Karpas-422 (cell line): ENCODE measurements around the gene NUDCD3. TPM values are rescaled to one million over a fixed set of nuclear protein-coding genes. Genes with fewer than 3 reads are reported as not detected.

Source experiments
- DNase-seq: peaks from one replicate; pipeline ENCODE4 v3.0.0-alpha.2; 2015
- H2AFZ ChIP-seq: fragments of 200-600 bp; sonication (generic); 2 replicates; pipeline ENCODE4 v1.6.1; 2014; ENCODE audit warnings: antibody characterized with exemption, low read length, mixed read lengths
- H3K27ac ChIP-seq: fragments of 200-600 bp; sonication (generic); 2 replicates; pipeline ENCODE4 v1.5.1; 2014; ENCODE audit warnings: mild to moderate bottlenecking, low read length, moderate library complexity
- H3K27me3 ChIP-seq: fragments of 200-600 bp; sonication (generic); 2 replicates; pipeline ENCODE4 v1.6.1; 2014; ENCODE audit warnings: low read length, mixed read lengths
- H3K36me3 ChIP-seq: fragments of 200-600 bp; sonication (generic); 2 replicates; pipeline ENCODE4 v1.6.1; 2014; ENCODE audit warnings: low read length, mixed read lengths; ENCODE audit not compliant: insufficient read depth
- H3K4me1 ChIP-seq: fragments of 200-600 bp; sonication (generic); 2 replicates; pipeline ENCODE4 v1.6.1; 2014; ENCODE audit warnings: mild to moderate bottlenecking, low read length, mixed read lengths
- H3K4me2 ChIP-seq: fragments of 200-600 bp; sonication (generic); 2 replicates; pipeline ENCODE4 v1.6.1; 2014; ENCODE audit warnings: low read length, low read depth, mild to moderate bottlenecking; ENCODE audit not compliant: poor library complexity, severe bottlenecking
- H3K4me3 ChIP-seq: fragments of 200-600 bp; sonication (generic); 2 replicates; pipeline ENCODE4 v1.5.1; 2014; ENCODE audit warnings: mild to moderate bottlenecking, antibody characterized with exemption, low read length, mixed read lengths
- H3K79me2 ChIP-seq: fragments of 200-600 bp; sonication (generic); 2 replicates; pipeline ENCODE4 v1.6.1; 2014; ENCODE audit warnings: mild to moderate bottlenecking, low read length, mixed read lengths
- H3K9ac ChIP-seq: fragments of 200-600 bp; sonication (generic); 2 replicates; pipeline ENCODE4 v1.6.0; 2014; ENCODE audit warnings: low read length
- H3K9me2 ChIP-seq: fragments of 200-600 bp; sonication (generic), shearing (Covaris generic); replicated peaks from 2 replicates; pipeline ENCODE4 v1.6.0; 2014; ENCODE audit warnings: mild to moderate bottlenecking, low read length, moderate library complexity; ENCODE audit not compliant: insufficient read depth
- H3K9me3 ChIP-seq: fragments of 300-700, 200-600 bp; sonication (generic); 2 replicates; pipeline ENCODE4 v1.6.1; 2014; ENCODE audit warnings: low read length, mixed read lengths
- H4K20me1 ChIP-seq: fragments of 200-600 bp; sonication (generic); 2 replicates; pipeline ENCODE4 v1.6.1; 2014; ENCODE audit warnings: mild to moderate bottlenecking, antibody characterized with exemption, low read length, low read depth; ENCODE audit not compliant: insufficient read depth
- total RNA-seq: library from RNA; depleted of rRNA; stranded (reverse); fragments of >200 nt; shearing (Covaris generic); gene quantifications from 2 replicates; pipeline ENCODE4 v1.2.3, GENCODE V29; 2014; ENCODE audit warnings: low replicate concordance

NUDCD3 gene
- total RNA-seq, 1 experiment from 2014 or later = 56.1 TPM

- Histone ChIP-seq H3K4me1 (peaks cover 12% of the 10 kb centered on the region), H3K27me3 (no peaks in the 10 kb centered on the region), H3K4me2 (no peak overlapping the region), H3K9me2 (no peaks in the 10 kb centered on the region), H3K9me3 (no peaks in the 10 kb centered on the region), H3K27ac (no peak overlapping the region), H4K20me1 (no peaks in the 10 kb centered on the region), H3K36me3 (no peaks in the 10 kb centered on the region), H3K9ac (no peak overlapping the region), H3K4me3 (no peak overlapping the region), H3K79me2 (no peaks in the 10 kb centered on the region), H2AFZ (no peak overlapping the region)
- no peak for DNase-seq
These were observed 108.8 kb downstream of the NUDCD3 start for GRCh38 chr7:44381494-44382220.

- Histone ChIP-seq H3K4me1 (peaks cover 12% of the 10 kb centered on the region), H3K79me2 (no peaks in the 10 kb centered on the region), H3K4me3 (no peak overlapping the region), H2AFZ (no peak overlapping the region), H3K9ac (no peak overlapping the region), H3K27me3 (no peaks in the 10 kb centered on the region), H3K9me2 (no peaks in the 10 kb centered on the region), H3K27ac (no peak overlapping the region), H3K4me2 (no peak overlapping the region), H3K9me3 (no peaks in the 10 kb centered on the region), H3K36me3 (no peaks in the 10 kb centered on the region), H4K20me1 (no peaks in the 10 kb centered on the region)
- no peak for DNase-seq
These were observed 109.5 kb downstream of the NUDCD3 start for GRCh38 chr7:44380831-44381493.

- H3K36me3 ChIP-seq = no peaks in the 10 kb centered on the region
- no peaks in the 10 kb centered on the region for H3K79me2 ChIP-seq
- H3K4me3 ChIP-seq = no peak overlapping the region
- no peak overlapping the region for H3K27ac ChIP-seq
- H2AFZ ChIP-seq = no peak overlapping the region
- peaks cover 12% of the 10 kb centered on the region for H3K4me1 ChIP-seq
- H3K9me3 ChIP-seq = no peaks in the 10 kb centered on the region
- no peak for DNase-seq
- H4K20me1 ChIP-seq = no peaks in the 10 kb centered on the region
- no peak overlapping the region for H3K9ac ChIP-seq
- H3K4me2 ChIP-seq = no peak overlapping the region
- no peaks in the 10 kb centered on the region for H3K27me3 ChIP-seq
- H3K9me2 ChIP-seq = no peaks in the 10 kb centered on the region
These were observed 110.1 kb downstream of the NUDCD3 start for GRCh38 chr7:44380189-44380830.

- Histone ChIP-seq H3K36me3 (no peaks in the 10 kb centered on the region), H3K4me2 (no peak overlapping the region), H3K4me3 (no peak overlapping the region), H4K20me1 (no peaks in the 10 kb centered on the region), H3K9me2 (no peaks in the 10 kb centered on the region), H3K27me3 (no peaks in the 10 kb centered on the region), H3K27ac (no peak overlapping the region), H3K9ac (no peak overlapping the region), H3K79me2 (no peaks in the 10 kb centered on the region), H2AFZ (no peak overlapping the region), H3K4me1 (peaks cover 12% of the 10 kb centered on the region), H3K9me3 (no peaks in the 10 kb centered on the region)
- no peak for DNase-seq
These were observed 110.9 kb downstream of the NUDCD3 start for GRCh38 chr7:44379366-44380188.

- no peaks in the 10 kb centered on the region for H3K9me2 ChIP-seq
- H3K9ac ChIP-seq = no peak overlapping the region
- DNase-seq = no peak
- no peaks in the 10 kb centered on the region for H4K20me1 ChIP-seq
- H2AFZ ChIP-seq = no peak overlapping the region
- H3K79me2 ChIP-seq = no peaks in the 10 kb centered on the region
- H3K27ac ChIP-seq = no peak overlapping the region
- no peaks in the 10 kb centered on the region for H3K36me3 ChIP-seq
- no peaks in the 10 kb centered on the region for H3K27me3 ChIP-seq
- H3K4me3 ChIP-seq = no peak overlapping the region
- peaks cover 12% of the 10 kb centered on the region for H3K4me1 ChIP-seq
- no peak overlapping the region for H3K4me2 ChIP-seq
- no peaks in the 10 kb centered on the region for H3K9me3 ChIP-seq
These were observed 111.7 kb downstream of the NUDCD3 start for GRCh38 chr7:44378744-44379143.

- peak overlapping the region; percentile 13; the same call in 1 of the 2 replicates for H3K9ac ChIP-seq
- DNase-seq = peak; percentile 66
These were observed 112.6 kb downstream of the NUDCD3 start for GRCh38 chr7:44377681-44378421.

GRCh38 chr7:44377134-44377463, 113.4 kb downstream of the NUDCD3 start:
- Histone ChIP-seq H3K36me3 (no peaks in the 10 kb centered on the region), H3K4me1 (peaks cover 12% of the 10 kb centered on the region), H3K27ac (no peak overlapping the region), H4K20me1 (no peaks in the 10 kb centered on the region), H3K4me2 (no peak overlapping the region), H3K9me3 (no peaks in the 10 kb centered on the region), H2AFZ (no peak overlapping the region), H3K9me2 (no peaks in the 10 kb centered on the region), H3K9ac (no peak overlapping the region), H3K27me3 (no peaks in the 10 kb centered on the region), H3K4me3 (no peak overlapping the region), H3K79me2 (no peaks in the 10 kb centered on the region)
- DNase-seq = no peak

More at GRCh38 chr7:44377681-44378421, 112.6 kb downstream of the NUDCD3 start:
- no peaks in the 10 kb centered on the region for H3K9me2 ChIP-seq
- no peaks in the 10 kb centered on the region for H3K27me3 ChIP-seq
- no peaks in the 10 kb centered on the region for H3K36me3 ChIP-seq
- H4K20me1 ChIP-seq = no peaks in the 10 kb centered on the region
- H3K4me1 ChIP-seq = peaks cover 12% of the 10 kb centered on the region
- H3K79me2 ChIP-seq = no peaks in the 10 kb centered on the region
- H2AFZ ChIP-seq = no peak overlapping the region
- no peaks in the 10 kb centered on the region for H3K9me3 ChIP-seq
- no peak overlapping the region for H3K4me3 ChIP-seq
- H3K4me2 ChIP-seq = no peak overlapping the region
- no peak overlapping the region for H3K27ac ChIP-seq
